ENCODE results near the gene BRD4. TPM values are rescaled to one million over a fixed set of nuclear protein-coding genes. Genes with fewer than 3 reads are reported as not detected.

BRD4 gene
- total and polyA plus RNA-seq, 8 donors = 16.9 to 53.3 (median 39.9) TPM

- H3K27ac ChIP-seq = peak overlapping the region in 3 of 4 donors; percentile 28 to 54 (median 42)
These were observed 70.3 kb downstream of the BRD4 start for GRCh38 chr19:15262011-15262410.

GRCh38 chr19:15260939-15261338 is 71.4 kb downstream of the BRD4 start:
- H3K4me1 ChIP-seq = peaks cover 23 to 35% (median 30%) of the 10 kb centered on the region in 3 donors
- TF ChIP-seq CTCF (IDR thresholded peaks at IDR 0.05) = no peak
- intact Hi-C loops (cut with DNase I) = loop anchor here in 1 of 3 donors (10.0 kb wide), 2 partner anchors 54 to 294 kb away; no protein-coding TSS in a partner anchor
- H3K27ac ChIP-seq = no peak overlapping the region
- no peaks in the 10 kb centered on the region for H3K9me3 ChIP-seq
- WGBS, 2 donors = 88 to 89% methylated on average over 8 of the region's 8 CpGs
- no peaks in the 10 kb centered on the region for H3K27me3 ChIP-seq
- FAIRE-seq = no peak
- H3K36me3 ChIP-seq = peaks cover 0 to 63% (median 8%) of the 10 kb centered on the region in 3 donors
- no peak for ATAC-seq
- no peak overlapping the region for H3K4me3 ChIP-seq
- no peak for DNase-seq

More at GRCh38 chr19:15262011-15262410, 70.3 kb downstream of the BRD4 start:
- H3K4me3 ChIP-seq = no peak overlapping the region
- H3K9me3 ChIP-seq = no peaks in the 10 kb centered on the region
- WGBS, 2 donors = 34 to 39% methylated on average over 4 of the region's 4 CpGs
- peaks cover 32 to 45% (median 40%) of the 10 kb centered on the region in 3 donors for H3K4me1 ChIP-seq
- DNase-seq (peak; percentile 81 to 93 (median 87)), FAIRE-seq (no peak), ATAC-seq (peak; percentile 36 to 55 (median 46))
- H3K36me3 ChIP-seq = peaks cover 0 to 52% (median 8%) of the 10 kb centered on the region in 3 donors
- no peak for TF ChIP-seq CTCF (IDR thresholded peaks at IDR 0.05)
- H3K27me3 ChIP-seq = no peaks in the 10 kb centered on the region
- intact Hi-C loops (cut with DNase I) = loop anchor here in 1 of 3 donors (10.0 kb wide), 2 partner anchors 53 to 293 kb away; no protein-coding TSS in a partner anchor

GRCh38 chr19:15259907-15260306 is 72.4 kb downstream of the BRD4 start:
- no peak overlapping the region for H3K4me3 ChIP-seq
- TF ChIP-seq CTCF (IDR thresholded peaks at IDR 0.05) = no peak
- H3K27me3 ChIP-seq = no peaks in the 10 kb centered on the region
- ATAC-seq = no peak
- no peak for DNase-seq
- H3K9me3 ChIP-seq = no peaks in the 10 kb centered on the region
- peaks cover 4 to 72% (median 16%) of the 10 kb centered on the region in 3 donors for H3K36me3 ChIP-seq
- no peak overlapping the region for H3K27ac ChIP-seq
- FAIRE-seq = no peak
- intact Hi-C loops (cut with DNase I) = loop anchor here in 2 of 3 donors (10.0 kb wide), 2 partner anchors 55 to 295 kb away; no protein-coding TSS in a partner anchor
- 83% methylated on average over 5 of the region's 5 CpGs for WGBS, 2 donors
- peaks cover 16 to 26% (median 21%) of the 10 kb centered on the region in 3 donors for H3K4me1 ChIP-seq

- intact Hi-C loops (cut with DNase I) = loop anchor here in 1 of 3 donors (10.0 kb wide), 1 partner anchor 297 kb away; no protein-coding TSS in a partner anchor
- no peak overlapping the region for H3K4me3 ChIP-seq
- TF ChIP-seq CTCF (IDR thresholded peaks at IDR 0.05) = no peak
- no peak overlapping the region for H3K27ac ChIP-seq
- no peaks in the 10 kb centered on the region for H3K27me3 ChIP-seq
- peaks cover 4 to 73% (median 37%) of the 10 kb centered on the region in 3 donors for H3K36me3 ChIP-seq
- ATAC-seq (no peak), DNase-seq (no peak), FAIRE-seq (no peak)
- 84 to 87% methylated on average over 6 of the region's 6 CpGs for WGBS, 2 donors
- no peaks in the 10 kb centered on the region for H3K9me3 ChIP-seq
- peaks cover 10 to 13% (median 11%) of the 10 kb centered on the region in 3 donors for H3K4me1 ChIP-seq
These were observed 74.6 kb downstream of the BRD4 start for GRCh38 chr19:15257782-15258181.

- H3K27ac ChIP-seq = no peak overlapping the region
- no peaks in the 10 kb centered on the region for H3K9me3 ChIP-seq
- no peak for TF ChIP-seq CTCF (IDR thresholded peaks at IDR 0.05)
- H3K27me3 ChIP-seq = no peaks in the 10 kb centered on the region
- peaks cover 4 to 79% (median 41%) of the 10 kb centered on the region in 3 donors for H3K36me3 ChIP-seq
- intact Hi-C loops (cut with DNase I) = loop anchor here in 1 of 3 donors (10.0 kb wide), 1 partner anchor 298 kb away; no protein-coding TSS in a partner anchor
- H3K4me3 ChIP-seq = no peak overlapping the region
- 91% methylated on average over 21 to 22 of the region's 22 CpGs for WGBS, 2 donors
- ATAC-seq (no peak), FAIRE-seq (no peak), DNase-seq (no peak)
- peaks cover 2 to 10% (median 6%) of the 10 kb centered on the region in 3 donors for H3K4me1 ChIP-seq
These were observed 75.5 kb downstream of the BRD4 start for GRCh38 chr19:15256708-15257331.
